ENCODE measurements around the gene RNF11.

The RNF11 gene

DNA sequence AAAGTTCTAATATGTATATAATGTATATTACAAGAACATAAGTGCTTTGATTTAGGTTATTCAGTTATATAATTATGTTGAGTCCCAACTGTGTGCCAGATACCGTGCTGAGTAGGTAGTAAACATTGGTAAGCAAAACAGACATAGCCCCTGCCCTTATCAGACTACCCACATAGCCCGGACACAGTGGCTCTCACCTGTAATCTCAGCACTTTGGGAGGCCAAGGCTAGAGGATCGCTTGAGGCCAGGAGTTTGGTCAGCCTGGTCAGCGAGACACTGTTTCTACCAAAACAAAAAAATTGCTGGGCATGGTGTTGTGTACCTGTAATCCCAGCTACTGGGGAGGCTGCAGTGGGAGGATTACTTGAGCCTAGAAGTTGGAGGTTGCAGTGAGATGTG is 30.7 kb downstream of the RNF11 start:
- no peak for DNase-seq

DNA sequence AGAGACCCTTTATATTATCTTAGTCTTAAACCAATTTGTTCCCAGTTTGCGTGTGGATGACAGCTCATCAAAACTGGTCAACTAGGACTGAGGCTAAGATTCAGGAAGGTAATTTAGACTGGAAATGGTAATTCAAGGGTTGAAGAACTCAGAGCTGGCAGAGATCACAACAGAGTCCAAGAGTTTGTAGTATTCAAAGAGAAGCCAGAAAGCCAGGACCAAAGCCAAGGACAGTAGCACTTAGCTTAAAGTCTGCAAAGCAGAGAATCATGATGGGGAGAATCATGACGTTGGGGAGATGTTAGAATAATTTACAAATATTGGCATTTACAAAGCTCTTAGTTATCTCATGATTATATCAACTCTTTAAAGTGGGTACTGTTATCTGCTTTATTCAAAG is 32.6 kb downstream of the RNF11 start:
- DNase-seq = no peak

DNA sequence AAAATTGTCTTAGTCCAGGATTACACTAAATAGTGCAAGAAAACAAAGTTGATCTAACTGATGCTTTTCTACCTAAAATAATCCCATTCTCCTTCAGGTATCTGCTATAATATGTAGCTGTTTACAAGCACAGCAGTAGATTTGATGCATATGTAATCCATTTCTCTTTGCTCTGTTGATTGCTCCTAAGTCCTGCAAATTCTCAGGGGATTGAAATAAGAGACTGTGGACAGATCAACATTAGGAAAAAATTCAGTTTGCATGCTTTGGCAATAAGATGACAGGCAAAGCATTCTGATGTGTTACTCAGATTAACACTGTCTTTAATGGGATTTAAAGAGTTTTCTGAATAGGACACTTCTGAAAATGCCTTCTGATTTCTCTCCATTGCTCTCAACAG is 34.7 kb downstream of the RNF11 start:
- no peak for DNase-seq

DNA sequence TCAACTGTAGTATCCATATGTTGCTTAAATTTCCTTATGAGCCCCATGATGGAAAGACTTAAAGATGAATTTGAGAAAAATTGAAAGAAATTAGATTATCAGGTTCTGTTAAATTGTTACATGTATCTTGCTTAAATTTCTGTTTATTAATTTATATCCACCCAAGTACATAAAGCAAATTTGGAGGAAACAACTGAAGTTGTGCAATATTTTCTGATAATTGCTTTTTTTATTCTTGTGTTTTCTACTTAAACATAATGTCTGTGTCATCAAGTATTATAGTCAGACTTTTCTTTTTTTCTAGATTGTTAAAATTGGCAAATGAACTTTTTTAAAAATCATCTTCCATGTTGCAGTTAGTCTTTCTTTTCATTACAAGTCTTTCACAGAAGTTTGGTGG is 36.8 kb downstream of the RNF11 start:
- DNase-seq = no peak

DNA sequence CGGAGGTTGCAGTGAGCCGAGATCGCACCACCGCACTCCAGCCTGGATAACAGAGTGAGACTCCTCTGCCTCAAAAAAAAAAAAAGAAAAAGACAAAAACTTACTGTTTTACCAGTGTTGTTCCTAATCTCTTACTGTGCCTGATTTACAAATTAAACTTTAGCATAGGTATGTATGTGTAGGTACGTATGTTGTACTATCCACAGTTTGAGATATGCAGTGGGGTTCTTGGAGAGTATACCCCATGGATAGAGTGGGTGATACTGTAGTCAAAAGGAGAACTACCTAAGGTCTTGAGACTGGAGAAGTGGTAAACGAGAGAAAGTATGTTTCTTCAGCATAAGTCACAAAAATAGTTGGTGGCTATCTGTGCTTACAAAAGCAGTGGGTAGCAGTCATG is 38.6 kb downstream of the RNF11 start:
- no peak for DNase-seq

DNA sequence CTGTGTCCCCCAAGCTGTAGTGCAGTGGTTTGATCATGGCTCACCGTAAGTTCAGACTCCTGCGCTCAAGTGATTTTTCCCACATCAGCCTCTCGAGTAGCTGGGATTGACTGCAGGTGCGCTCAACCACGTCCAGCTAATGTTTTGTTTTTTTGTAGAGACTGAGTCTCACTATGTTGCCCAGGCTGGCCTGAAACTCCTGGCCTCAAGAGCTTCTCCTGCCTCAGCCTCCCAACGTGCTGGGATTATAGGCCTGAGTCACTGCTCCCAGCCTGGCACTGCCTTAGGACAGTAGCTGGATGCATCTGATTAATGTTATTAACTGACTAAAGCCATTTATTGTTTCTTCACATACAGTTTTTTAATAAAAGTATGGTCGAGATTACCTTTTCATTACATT is 40.2 kb downstream of the RNF11 start:
- no peak for DNase-seq

DNA sequence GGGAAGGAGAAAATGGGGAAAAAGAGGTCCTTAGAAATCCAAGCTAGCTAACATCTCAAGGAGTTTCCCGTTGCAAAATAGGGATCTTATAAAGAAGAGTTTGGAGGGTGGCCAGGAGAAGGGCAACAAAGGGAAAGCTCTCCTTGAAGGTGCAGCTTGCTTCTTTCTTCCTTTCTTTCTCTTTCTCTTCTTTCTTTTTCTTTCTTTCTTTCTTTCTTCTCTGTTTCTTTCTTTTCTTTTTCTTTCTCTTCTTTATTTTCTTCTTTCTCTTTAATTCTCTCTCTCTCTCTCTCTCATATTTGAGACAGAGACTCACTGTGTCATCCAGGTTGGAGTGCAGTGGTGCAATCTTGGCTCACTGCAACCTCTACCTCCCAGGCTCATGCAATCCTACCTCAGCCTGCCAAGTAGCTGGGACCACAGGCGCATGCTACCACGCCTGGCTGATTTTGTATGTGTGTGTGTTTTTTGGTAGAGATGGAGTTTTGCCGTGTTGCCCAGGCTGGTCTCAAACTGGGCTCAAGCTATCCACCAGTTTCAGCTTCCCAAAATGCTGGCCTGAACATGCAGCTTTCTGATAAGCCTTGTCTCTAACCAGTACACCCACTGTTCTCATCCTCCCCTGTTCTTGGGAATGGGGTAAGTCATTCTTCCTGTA is 44.4 kb downstream of the RNF11 start:
- no peak for DNase-seq

DNA sequence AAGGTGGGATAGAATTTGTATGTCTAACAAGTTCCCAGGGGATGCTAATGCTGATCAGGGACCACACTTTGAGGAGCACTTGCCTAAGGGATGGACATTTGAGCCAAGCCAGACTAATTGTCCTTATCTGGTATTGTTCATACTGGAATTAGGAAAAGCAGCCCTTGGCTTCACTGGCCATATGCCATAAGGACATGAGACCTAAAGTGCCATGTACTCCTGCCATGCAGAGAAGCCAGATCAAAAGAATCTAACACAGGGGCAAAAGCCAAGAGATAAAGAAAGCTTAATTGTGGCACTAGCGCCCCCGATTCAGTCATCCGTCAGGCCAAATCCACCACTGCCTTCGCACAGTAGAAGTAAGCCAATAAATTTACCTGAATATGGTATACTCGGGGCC is 45.7 kb downstream of the RNF11 start:
- no peak for DNase-seq

DNA sequence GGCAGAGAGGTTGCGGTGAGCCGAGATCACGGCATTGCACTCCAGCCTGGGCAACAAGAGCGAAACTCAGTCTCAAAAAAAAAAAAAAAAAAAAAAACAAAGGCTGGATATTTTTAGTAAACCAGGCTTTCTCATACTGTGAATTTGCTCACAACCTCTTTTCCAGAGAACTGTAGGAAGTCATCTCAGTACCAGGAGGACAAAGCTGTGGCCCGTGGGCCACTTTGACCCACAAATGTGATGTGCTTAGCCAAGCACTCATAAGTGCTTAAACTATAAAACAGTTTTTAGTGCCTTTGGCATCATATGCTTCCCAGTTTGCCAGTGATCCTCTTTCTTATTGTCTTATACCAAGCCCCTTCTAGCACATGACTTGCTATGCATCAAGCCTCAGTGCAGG is 46.5 kb downstream of the RNF11 start:
- no peak for DNase-seq

DNA sequence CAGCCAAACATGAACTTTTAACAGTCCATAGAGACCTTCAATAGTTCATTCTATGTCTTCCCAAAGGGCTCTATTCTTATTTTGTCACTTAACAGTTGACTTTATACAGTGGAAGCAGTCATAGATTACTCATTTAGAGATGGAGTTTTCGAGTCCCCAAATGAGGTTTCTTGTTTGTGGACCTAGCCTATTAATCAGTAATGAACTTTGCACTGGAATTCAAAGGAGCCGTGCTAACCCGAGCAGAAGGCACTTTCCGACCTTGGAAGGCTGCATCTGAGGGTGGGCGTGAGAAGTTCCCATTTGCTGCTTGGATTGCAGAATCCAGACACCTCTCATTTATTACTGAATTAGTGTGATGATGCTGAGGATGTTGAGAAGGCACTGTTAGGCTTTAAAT is 47.9 kb downstream of the RNF11 start:
- DNase-seq = no peak

DNA sequence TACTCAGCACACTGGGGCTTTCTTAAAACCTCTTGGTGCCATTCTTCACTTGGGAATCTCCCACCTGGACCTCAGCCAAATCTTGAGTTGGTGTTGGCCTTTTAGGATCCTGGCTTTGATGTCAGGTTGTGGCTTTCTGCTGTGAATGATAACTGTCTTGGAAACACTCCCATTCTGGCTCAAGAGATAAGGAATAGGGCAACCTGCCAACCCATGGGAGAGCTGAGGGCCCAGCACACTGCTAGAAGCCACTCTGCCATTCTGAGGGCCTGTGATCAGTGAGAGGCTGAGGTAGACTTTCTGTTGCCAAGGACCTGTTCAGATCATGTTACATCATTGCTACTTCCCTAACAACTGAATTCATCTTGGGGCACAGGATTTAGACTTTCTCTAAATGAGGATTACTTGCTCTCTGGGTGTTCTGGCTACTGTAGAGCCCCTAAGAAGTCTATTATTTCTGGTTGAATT is 48.4 kb downstream of the RNF11 start:
- no peak for DNase-seq

DNA sequence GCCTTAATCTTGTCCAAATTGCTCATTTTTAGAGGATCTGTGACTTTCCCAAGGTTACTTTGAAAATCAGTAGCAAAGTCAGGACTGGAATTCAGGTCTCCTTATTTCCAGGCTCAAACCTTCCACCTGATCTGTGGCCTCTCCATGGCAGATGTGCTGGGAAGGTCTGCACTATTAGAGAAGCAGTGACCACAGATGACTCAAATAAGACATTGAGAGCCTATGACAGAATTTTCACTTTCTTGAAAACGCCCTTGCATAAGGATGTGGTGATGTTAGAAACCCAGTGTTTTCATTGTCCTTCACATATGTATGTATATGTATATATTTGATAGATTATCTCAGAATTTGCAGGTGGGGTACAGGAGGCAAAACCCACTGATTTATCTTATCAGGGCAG is 49.0 kb downstream of the RNF11 start:
- DNase-seq = no peak

DNA sequence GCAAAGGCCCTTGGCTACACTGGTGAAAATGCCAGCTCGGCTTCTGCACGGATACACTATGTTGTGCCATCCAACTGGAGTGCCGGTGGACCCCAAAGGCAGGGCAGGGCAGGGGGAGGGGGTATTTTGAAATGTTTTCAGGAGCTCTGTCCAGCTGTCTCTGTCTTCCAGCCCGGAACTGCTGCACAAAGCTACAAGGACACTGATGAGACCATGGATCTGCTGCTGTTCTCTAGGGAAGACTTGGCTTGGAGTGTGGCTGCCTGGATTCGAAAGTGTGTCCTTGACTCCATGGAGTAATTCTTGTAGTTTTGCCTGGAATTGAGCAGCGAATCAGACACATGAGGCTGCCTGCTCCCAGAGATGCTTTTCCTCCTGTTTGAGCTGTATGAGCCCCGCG is 51.9 kb downstream of the RNF11 start:
- no peak for DNase-seq

DNA sequence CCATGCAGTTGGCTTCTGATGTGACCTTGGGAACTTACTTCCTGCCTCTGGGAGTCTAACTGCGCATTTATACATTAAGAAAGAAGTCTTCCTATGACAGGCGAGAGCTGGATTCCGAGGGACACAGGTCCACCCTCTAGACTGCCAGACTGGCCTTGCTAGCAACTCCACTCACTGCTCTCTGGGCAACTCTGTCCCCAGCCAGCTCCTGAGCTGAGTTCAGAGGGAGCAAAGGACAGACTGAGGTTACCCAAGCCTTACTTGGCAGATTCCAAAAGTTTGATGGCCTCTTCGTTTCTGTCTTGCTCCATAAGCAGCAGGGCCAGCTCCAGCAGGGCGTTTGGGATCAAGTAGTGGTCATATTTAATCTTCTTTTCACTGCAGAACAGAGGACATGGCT is 52.5 kb downstream of the RNF11 start:
- no peak for DNase-seq

DNA sequence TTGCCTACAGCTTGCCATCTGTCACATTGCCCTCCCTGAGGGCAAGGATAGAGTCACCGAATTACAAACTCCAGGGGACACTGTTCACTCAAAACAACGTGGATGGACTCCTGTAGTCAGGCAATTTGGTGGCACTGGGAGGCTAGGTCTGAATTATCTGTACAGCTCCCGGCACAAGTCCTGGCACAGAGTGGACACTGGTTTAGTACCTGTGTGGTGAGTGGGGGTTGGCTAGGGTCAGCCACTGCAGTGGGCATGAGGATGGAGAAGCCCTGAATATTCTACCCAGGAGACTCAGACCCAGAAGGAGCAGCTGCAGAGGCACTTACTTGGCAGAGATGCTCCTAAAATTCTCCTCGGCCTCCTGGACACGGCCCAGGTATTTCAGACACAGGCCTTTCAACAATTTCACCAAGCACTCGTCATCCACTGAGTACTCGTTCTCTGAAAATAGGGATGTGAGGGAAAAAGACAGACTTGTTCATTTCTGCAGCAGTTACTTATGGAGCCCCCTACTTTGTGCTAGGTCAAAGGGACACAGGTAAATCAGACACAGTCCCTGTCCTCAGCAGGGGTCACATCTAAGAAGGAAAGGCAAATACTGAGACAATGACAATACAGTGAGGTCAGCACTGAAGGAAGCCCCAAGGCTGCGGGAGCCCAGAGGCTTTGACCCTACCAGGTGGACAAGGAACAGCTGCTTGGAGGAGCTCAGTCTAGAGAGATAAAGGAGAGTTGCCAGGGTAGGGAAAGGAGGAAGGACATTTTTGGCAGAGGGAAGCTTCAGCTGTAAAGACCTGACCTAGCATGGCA is 53.8 kb downstream of the RNF11 start:
- DNase-seq = no peak

DNA sequence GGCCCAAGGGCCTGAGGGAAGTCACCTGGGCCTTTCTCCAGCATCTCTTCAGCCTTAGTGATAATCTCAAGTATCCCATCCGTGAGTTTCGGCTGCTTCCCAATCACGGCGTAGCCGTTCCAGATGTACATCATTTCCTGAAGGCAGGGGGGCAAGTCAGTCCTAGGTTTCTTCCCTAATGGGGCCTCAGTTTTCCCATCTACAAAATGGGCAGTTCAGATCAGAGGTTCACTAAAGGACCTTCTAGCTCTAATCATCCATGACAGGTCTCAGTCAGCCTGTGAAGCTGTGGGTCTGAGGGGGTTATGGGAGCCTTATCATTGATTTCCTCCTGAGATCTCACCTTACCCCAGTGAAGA is 54.4 kb downstream of the RNF11 start:
- DNase-seq = no peak

DNA sequence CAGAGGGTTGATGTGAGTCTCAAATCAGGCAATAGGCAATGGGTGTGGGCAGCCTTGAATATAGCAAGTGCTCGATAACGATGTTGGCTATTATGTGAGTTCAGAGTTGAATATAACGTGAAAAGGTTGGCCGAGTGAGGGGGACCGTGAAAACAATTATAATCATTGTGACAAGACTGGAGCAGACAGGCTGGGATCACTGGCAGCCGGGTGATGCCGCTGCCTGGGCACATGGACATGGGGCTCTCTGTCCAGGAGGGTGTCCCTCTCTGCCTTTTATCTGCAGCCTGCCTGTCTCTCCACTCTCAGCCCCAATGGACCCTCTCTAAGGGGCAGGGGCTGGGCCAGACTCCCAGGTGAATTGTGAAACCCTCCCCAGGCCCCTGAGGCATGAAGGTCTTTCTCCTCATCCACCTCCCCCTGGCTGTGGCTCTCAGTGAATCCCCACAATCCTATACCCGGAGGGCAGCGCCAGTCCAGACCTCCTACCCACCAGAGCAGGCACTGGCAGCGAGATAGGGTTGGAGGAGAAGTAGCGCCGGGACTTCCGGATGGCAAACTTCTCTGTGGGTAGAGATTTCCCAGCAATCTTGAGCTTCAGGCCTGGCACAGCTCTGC is 57.9 kb downstream of the RNF11 start:
- no peak for DNase-seq

DNA sequence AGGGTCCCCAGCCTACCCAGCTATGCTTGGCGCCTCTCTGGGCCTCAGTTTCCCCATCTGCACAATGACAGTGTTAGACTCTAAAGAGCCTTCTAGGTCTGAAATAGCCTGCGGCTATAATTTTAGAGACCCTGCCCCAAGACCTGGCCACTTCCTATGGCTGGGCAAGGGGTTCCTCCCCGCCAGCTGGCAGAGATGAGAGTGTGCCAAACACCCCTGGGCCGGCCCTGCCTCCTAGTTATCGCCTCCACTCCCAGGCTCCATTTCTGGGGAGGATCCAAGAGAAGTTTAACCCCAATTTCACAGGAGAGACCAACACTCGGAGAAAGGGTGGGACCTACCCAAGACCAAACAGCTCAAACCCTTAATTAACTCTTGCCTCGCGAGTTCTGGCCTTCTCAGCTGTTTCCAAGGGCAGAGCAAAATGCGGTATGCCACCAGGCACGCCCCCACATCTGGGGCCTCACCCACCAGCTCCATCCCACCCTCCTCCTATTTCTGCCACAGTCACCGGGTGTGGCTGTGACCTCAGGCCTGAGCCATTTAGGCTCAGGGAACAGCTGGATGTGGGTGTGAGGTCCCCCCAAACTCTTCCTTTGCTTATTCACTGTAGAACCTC is 58.6 kb downstream of the RNF11 start:
- DNase-seq = no peak

DNA sequence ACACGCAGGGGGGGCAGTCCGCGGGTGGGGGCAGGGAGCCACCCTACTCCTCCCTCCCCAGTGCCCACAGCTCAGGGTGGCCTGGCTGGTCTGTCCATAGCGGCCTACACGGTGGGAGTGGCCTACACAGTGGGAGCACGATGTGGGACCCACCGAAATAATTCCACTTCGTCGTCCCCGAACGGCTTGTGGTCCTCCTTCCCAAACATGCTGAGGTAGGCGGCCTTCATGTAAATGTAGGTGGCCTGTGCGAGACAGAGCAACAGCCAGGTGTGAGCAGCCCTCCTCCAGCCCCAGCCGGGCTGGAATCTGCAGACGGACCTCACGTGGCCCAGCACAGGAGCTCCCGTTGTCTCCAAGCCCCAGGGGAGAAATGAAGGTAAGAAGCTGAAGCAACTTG is 59.9 kb downstream of the RNF11 start:
- DNase-seq = no peak

DNA sequence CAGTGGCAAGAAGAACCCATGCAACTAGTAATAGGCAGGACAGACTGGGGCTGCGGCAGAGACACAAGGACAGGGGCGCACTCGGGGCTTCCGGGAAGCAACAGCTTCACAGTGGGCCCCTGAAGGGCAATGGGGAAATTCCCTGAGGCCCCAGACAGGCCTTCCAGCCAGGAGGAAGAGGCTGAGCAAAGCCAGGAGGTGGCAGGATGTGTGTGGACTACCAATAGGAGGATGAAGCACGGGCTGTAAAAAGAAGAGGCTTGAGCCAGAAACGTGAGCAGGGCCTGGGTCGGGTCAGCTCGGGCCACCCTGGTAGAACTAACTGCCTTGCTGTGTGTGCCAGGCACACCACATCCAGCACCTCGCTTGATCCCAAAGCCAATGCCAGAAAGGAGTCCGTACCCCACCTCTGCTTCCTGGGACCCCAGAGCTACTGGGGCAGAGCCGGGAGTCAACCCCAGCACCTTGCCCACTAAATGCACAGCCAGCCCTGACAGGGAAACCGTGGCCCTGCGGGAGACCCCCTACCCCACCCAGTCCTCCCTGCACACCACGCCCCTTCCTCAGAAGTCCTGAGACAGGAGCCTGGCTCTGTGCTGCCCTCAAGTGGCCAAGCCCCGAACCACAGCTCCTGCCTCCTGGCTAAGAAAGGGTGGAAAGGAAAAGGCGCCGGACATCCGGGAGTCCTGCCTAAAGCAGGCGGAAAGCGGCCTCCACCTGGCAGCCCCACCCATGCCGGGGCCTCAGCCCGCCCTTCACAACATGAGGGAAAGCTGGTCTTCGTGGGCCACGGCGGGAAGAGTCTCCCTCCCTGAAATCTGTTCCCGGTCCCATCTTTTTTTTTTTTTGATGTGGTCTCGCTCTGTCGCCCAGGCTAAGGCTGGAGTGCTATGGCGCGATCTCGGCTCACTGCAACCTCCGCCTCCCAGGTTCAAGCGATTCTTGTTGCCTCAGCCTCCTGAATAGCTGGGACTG is 60.6 kb downstream of the RNF11 start:
- DNase-seq = peak; percentile 90 to 92

DNA sequence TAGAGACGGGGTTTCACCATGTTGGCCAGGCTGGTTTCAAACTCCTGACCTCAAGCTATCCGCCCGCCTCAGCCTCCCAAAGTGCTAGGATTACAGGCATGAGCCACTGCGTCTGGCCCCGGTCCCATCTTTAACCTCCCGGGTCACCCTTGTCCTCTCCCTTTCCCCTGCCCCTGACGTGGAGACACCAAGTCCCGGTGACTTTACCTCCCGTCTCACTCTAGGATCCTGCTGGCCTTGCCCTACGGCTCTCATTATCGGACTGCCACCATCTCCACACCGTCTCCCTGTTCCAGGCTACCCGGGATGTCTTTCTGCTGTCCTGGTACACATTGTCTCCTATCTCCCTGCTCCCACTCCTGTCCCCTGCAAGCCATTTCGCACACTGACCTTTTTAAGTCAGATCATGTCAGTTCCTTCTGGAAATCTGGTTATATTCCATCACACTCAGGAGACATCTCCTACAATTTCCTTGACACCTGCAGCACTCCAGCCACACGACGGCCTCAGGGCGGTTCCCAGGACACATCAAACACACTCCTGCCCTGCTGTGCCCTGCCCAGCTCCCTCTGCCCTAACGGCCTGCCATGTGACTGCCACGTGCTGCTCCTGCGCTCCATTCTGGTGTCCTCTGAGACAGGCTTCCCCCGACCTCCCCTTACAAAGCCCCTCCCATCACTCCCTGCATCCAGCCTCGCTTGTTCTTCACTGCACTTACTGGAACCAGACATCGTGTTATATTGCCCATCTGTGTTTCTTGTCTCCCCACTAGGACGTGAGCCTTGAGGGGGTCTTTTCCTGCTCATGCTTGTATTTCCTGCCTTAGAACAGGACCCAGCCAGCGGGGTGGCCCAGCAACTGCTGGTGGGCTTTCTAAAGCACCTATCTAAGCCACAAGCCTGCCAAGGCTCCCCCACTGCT is 61.6 kb downstream of the RNF11 start:
- DNase-seq = no peak

DNA sequence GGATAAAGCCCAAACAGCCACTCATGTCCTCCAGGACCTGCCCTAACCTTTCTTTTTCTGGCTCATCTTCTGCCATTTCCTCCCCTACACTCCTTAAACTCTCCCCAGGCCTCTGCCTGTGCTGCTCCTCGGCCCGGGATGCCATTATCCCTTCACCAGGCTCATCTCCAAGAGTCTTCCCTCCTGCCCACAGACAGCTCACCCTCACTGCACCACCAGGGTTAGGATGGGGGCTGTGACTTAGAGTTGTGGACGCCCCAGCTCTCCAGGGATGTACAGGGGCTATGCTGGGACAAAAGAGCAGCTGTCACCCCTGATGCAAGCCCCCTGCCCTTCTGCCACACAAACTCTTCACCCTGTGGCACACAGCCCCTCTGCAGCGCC is 62.2 kb downstream of the RNF11 start:
- DNase-seq = no peak

Data from NCI-H2081 (cell line).